NB4 (cell line): ENCODE measurements around the gene IMMP2L.

Experiments used
- DNase-seq: peaks from one replicate; pipeline ENCODE4 v3.0.0; 2010; ENCODE audit warnings: low read depth
- H3K4me3 ChIP-seq: one replicate; pipeline ENCODE4 v1.5.1; 2011; ENCODE audit warnings: mild to moderate bottlenecking, low read depth, low read length, moderate library complexity
- CTCF ChIP-seq: IDR thresholded peaks from one replicate; pipeline ENCODE4 v1.5.1; 2012; ENCODE audit warnings: low read depth, low read length
- MAX ChIP-seq: IDR thresholded peaks from 2 replicates; pipeline ENCODE4 v1.6.1; 2011; ENCODE audit warnings: low read depth, low read length
- MYC ChIP-seq: IDR thresholded peaks from 2 replicates; pipeline ENCODE4 v1.6.1; 2011; ENCODE audit warnings: low read depth, low read length
- POLR2A ChIP-seq: IDR thresholded peaks from 2 replicates; pipeline ENCODE4 v1.6.1; 2011; ENCODE audit warnings: mild to moderate bottlenecking; ENCODE audit not compliant: insufficient read length; ENCODE audit errors: extremely low read depth

Gene IMMP2L

GRCh38 chr7:111392294-111392693 lies 170.0 kb downstream of the IMMP2L start:
- TF ChIP-seq CTCF (no peak), MYC (no peak), POLR2A (no peak), MAX (no peak)
- no peak overlapping the region for H3K4me3 ChIP-seq
- DNase-seq: no peak

- TF ChIP-seq MYC (no peak), MAX (no peak), CTCF (no peak), POLR2A (no peak)
- no peak overlapping the region for H3K4me3 ChIP-seq
- no peak for DNase-seq
Measured at GRCh38 chr7:111390000-111390399, 172.3 kb downstream of the IMMP2L start.

- no peak for TF ChIP-seq MAX
- TF ChIP-seq CTCF: no peak
- TF ChIP-seq POLR2A: no peak
- no peak for TF ChIP-seq MYC
- DNase-seq: no peak
- no peak overlapping the region for H3K4me3 ChIP-seq
Measured at GRCh38 chr7:111388912-111389311, 173.4 kb downstream of the IMMP2L start.

- H3K4me3 ChIP-seq: no peak overlapping the region
- DNase-seq: no peak
- TF ChIP-seq MAX (no peak), MYC (no peak), POLR2A (no peak), CTCF (no peak)
Measured at GRCh38 chr7:111388016-111388415, 174.3 kb downstream of the IMMP2L start.

GRCh38 chr7:111384065-111384891 lies 178.0 kb downstream of the IMMP2L start:
- no peak overlapping the region for H3K4me3 ChIP-seq
- no peak for TF ChIP-seq MYC
- TF ChIP-seq POLR2A: no peak
- TF ChIP-seq MAX: no peak
- no peak for TF ChIP-seq CTCF
- DNase-seq: no peak
